T47D (cell line): Measurements from ENCODE around the gene KLK5.
"Not testable (repeated sequence)": the region's sequence is repeated elsewhere in the genome, so short reads cannot be mapped to it uniquely, and the experiment has no call there.

ENCODE experiments used
- DNase-seq, 2 experiments: peaks; one replicate each; pipeline versions ENCODE4 v3.0.0 to v3.0.0-alpha.2; 2011 to 2012; ENCODE audit warnings: low read depth in 1 of 2, low spot score in 1 of 2
- JUND ChIP-seq: IDR thresholded peaks from 2 replicates; pipeline ENCODE4 v1.6.1; 2012; ENCODE audit warnings: low read depth
- in situ Hi-C: cut with HindIII; loops from 2 replicates; pipeline ENCODE4 v1.10.0; 2016; ENCODE audit warnings: low sequenced_read_pairs, low pct_unique_long_range_greater_than_20kb

The KLK5 gene

DNA sequence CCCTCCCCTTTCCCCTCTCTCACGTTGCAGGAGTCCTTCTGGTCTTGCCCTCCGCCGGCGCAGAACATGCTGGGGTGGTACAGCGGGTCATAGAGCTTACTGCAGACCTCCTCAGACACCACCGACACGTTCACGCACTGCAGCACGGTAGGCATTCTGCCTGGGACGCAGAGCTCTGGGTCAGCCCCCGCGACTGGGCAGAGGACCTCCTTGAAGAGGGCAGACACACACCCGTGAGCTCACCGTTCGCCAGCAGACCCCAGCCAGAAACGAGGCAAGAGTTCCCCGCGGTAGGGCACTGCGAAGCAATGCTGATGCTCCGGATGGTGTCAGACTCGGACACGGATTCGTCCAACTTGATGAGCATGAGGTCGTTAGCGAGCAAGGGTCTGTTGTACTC, 44.5 kb downstream of the KLK5 start:
- TF ChIP-seq JUND = no peak
- DNase-seq = no peak
- in situ Hi-C loops = no loop called here

DNA sequence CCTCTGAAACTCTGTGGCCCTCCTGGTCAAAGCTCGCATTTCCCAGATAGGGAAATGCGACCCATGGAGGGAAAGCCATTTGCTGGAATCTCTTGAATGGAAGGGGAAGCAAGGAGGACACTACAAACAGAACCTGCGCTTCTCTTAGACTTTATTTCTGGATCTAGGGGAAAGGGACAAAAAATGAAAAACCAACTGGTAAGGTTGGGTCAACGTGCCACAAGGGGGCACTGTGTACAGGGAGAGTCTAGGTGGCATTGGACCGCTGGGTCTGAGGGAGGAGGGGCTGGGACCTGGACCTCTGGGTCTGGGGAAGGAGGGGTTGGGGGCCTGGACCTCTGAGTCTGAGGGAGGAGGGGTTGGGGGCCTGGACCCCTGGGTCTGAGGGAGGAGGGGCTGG, 46.6 kb downstream of the KLK5 start:
- in situ Hi-C loops = no loop called here
- no peak for TF ChIP-seq JUND
- DNase-seq = peak in 1 of 2 experiments; percentile 53

DNA sequence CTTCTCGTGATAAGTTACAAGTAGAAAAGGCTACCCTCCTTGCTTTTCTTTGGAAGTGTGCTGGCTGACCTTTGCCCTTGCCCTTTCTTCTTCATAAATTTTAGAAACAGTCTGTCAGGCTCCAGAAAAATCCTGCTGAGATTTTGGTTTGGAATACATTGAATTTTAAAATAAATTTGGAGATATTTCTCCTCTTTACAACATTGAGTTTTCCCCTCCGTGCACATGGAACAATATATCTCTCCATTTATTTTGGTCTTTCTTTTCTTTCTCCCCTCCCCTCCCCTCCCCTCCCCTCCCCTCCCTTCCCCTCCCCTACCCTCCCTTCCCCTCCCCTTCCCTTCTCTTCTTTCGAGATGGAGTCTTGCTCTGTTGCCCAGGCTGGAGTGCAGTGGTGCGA, 50.2 kb downstream of the KLK5 start:
- in situ Hi-C loops = no loop called here
- no peak for DNase-seq
- TF ChIP-seq JUND = no peak

DNA sequence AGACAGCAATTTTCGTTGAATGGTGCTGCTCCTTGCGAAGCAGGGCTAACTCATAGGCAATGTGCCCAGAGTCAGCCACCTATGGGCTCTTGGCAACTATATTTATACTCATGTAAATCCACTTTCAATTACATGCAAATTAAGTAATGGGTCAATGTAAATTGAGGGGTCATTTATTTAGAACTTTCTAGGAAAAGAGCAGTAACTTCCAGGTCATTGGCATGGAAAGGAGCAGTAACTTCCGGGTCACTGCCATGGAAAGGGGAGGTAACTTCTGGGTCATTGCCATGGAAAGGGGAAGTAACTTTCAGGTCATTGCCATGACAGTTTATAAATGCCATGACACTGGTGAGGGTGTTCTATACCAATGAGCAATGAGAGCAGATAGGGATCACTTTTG, 53.3 kb downstream of the KLK5 start:
- in situ Hi-C loops = no loop called here
- no peak for TF ChIP-seq JUND
- DNase-seq = peak in 1 of 2 experiments; percentile 11

DNA sequence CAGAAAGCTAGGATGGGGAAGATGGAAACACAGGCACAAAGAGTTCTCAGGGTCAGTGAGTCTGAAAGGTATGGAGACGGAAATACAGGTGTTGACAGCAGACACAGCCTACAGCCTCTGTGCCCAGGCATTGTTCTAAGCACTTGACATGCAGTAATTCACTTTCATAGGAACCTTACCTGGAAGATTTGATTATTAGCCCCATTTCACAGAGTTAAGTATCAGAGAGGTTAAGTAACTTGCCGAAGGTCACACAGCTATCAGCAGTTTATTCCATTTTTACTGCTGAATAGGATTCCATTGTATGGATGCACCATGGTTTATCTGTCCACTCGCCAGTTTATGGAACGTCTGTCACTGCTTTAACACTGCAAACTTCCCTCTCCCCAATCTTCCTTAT, 54.8 kb downstream of the KLK5 start:
- no peak for TF ChIP-seq JUND
- no peak for DNase-seq
- in situ Hi-C loops = no loop called here

DNA sequence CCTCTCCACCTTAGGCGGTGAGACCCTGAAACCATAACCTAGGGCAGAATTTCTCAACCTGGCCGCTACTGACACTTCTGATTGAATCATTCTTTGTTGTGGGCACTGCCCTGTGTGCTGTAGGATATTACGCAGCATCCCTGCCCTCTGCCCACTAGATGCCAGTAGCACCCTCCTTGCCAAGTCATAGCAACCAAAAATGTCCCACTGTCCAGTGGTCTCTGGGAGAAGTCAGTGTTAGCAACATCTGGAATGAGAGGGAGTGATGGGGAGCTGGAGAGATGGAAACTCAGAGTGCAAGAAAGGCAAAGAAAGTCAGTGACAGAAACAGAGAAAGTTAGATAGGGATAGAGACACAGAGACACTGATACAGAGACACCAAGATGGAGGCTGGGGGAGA, 55.2 kb downstream of the KLK5 start:
- DNase-seq = no peak
- in situ Hi-C loops = no loop called here
- TF ChIP-seq JUND = no peak

DNA sequence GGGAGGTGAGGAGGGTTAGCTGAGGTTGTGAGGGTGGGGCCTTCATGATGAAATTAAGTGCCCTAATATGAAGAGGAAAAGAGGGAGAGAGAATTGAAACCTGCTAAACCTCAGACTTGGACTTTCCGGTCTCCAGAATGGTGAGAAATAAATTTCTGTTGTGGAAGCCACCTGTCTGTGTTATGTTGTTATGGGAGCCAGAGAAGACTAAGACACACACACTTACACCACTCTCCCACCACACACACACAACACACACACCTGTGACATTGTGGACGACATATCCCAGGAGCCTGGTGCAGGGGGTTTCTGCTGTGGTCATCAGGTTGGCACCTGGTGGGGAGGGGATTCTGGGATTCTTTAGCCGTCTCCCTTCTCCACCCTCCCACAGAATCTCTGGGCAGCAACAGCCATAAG, 55.6 kb downstream of the KLK5 start:
- in situ Hi-C loops = no loop called here
- no peak for DNase-seq
- TF ChIP-seq JUND = no peak

DNA sequence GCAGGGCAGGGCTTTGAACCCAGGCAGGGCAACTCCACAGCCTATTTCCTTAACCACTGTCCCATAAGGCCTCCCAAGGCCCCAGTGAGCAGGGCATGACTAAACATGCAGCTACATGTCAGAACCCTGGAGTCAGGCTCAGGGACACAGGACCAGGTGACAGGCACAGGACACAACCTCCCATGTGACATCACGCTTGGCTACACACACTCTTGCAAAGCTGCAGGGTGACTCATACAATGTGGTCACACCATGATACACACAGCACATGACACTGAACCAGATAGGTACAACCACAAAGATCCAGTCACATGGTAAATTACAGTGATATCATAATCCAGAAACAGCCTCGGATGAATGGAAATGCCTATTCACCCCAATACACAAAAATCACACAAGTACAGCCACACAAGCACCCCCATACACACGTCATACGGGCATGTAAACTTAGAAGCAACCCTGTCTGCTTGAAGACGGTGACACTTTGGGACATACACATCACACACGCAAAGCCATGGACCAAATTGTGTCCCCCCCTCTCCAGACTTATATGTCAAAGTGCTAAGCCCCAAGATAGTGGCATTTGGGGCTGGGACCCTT, 56.1 kb downstream of the KLK5 start:
- TF ChIP-seq JUND = no peak
- in situ Hi-C loops = no loop called here
- peak in 1 of 2 experiments; percentile 44 for DNase-seq

DNA sequence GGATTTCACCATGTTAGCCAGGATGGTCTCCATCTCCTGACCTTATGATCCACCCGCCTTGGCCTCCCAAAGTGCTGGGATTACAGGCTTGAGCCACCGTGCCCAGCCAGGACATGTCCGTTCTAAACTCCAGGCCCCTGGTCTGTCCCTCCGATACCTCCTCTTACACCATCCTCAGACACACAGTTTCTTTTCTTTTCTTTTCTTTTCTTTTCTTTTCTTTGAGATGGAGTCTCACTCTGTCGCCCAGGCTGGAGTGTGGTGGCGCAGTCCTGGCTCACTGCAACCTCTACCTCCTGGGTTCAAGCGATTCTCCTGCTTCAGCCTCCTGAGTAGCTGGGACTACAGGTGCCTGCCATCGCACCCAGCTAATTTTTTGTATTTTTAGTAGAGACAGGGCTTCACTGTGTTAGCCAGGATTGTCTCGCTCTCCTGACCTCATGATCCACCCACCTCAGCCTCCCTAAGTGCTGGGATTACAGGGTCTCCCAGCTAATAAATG, 56.7 kb downstream of the KLK5 start:
- in situ Hi-C loops, DNase-seq: not testable (repeated sequence)

DNA sequence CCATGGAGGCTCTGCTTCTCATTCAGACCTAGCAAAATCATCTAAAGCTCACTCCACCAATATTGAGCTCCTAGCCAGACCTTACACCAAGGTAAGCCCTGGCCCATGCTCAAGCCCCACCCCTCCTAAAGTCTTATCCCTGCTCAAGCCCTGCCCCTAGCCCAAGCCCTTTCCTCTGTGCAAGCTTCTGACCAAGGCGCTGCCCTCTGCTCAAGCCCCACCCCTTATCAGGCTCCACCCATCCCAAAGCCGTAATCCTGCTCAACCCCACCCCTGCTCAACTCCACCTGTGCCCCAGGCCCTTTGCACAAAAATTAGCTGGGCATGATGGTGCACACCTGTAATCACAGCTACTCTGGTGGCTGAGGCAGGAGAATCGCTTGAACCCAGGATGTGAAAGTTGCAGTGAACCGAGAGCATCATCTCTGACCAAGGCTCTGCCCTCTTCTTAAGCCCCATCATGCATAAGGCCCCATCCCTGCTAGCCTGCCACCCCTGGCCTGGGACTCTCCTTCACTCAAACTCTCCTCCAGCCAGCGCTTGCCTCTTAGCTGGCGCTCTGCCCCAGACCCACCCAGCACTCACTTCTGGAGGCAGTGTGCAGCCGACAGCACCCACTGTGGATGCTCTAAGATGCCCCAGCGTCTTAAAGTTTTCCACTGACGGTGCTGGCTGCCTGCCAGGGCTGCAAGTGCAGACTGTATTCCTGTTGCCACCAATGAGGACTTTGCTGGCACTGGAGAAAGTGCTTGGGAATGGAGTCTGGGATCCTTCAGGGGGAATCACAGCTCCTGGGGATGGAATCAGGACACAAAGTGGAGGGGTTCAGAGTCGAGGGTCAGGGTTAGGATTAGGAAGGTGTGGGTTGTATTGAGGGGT, 58.1 kb downstream of the KLK5 start:
- no peak for DNase-seq
- in situ Hi-C loops = no loop called here
- TF ChIP-seq JUND = no peak
